KMS-11 (cell line): ENCODE measurements around the gene TMEM107.

Experiments
- H2AFZ ChIP-seq: fragments of 200-600 bp; sonication (generic); 2 replicates; pipeline ENCODE4 v1.6.1; 2016; ENCODE audit warnings: antibody characterized with exemption, mixed run types, low read depth
- H3K27ac ChIP-seq: fragments of 200-600 bp; sonication (generic); 2 replicates; pipeline ENCODE4 v1.6.1; 2016; ENCODE audit warnings: mild to moderate bottlenecking, mixed run types
- H3K27me3 ChIP-seq: fragments of 200-600 bp; sonication (generic); 2 replicates; pipeline ENCODE4 v1.6.1; 2017; ENCODE audit warnings: mild to moderate bottlenecking, low read depth, mixed run types, moderate library complexity; ENCODE audit not compliant: insufficient read depth
- H3K36me3 ChIP-seq: fragments of 200-600 bp; sonication (generic); 2 replicates; pipeline ENCODE4 v1.6.1; 2017; ENCODE audit warnings: mild to moderate bottlenecking, mixed run types; ENCODE audit not compliant: insufficient read depth
- H3K4me1 ChIP-seq: fragments of 200-600 bp; sonication (generic); 2 replicates; pipeline ENCODE4 v1.6.1; 2016; ENCODE audit warnings: mild to moderate bottlenecking, low read depth, mixed run types; ENCODE audit not compliant: poor library complexity, severe bottlenecking
- H3K4me2 ChIP-seq: fragments of 200-600 bp; sonication (generic); 2 replicates; pipeline ENCODE4 v1.7.0; 2016; ENCODE audit warnings: mild to moderate bottlenecking, mixed run types
- H3K4me3 ChIP-seq: fragments of 200-600 bp; sonication (generic); IDR thresholded peaks from 2 replicates; pipeline ENCODE4 v1.6.1; 2017; ENCODE audit warnings: low read depth, low read length, mixed read lengths; ENCODE audit not compliant: insufficient read depth
- H3K79me2 ChIP-seq: fragments of 200-600 bp; sonication (generic); 2 replicates; pipeline ENCODE4 v1.6.1; 2016; ENCODE audit warnings: low read depth, mixed run types; ENCODE audit not compliant: insufficient read depth
- H3K9ac ChIP-seq: fragments of 200-600 bp; sonication (generic); 2 replicates; pipeline ENCODE4 v1.6.1; 2016; ENCODE audit warnings: mild to moderate bottlenecking, mixed run types
- H4K20me1 ChIP-seq: fragments of 200-600 bp; sonication (generic); 2 replicates; pipeline ENCODE4 v1.6.1; 2016; ENCODE audit warnings: mild to moderate bottlenecking, mixed run types; ENCODE audit not compliant: insufficient read depth
- CTCF ChIP-seq: fragments of 200-600 bp; sonication (generic); conservative IDR thresholded peaks from 2 replicates; pipeline ENCODE4 v1.6.1; 2017; ENCODE audit warnings: low read depth, mild to moderate bottlenecking, antibody characterized with exemption, low read length, moderate library complexity, mixed read lengths

TMEM107 gene

DNA sequence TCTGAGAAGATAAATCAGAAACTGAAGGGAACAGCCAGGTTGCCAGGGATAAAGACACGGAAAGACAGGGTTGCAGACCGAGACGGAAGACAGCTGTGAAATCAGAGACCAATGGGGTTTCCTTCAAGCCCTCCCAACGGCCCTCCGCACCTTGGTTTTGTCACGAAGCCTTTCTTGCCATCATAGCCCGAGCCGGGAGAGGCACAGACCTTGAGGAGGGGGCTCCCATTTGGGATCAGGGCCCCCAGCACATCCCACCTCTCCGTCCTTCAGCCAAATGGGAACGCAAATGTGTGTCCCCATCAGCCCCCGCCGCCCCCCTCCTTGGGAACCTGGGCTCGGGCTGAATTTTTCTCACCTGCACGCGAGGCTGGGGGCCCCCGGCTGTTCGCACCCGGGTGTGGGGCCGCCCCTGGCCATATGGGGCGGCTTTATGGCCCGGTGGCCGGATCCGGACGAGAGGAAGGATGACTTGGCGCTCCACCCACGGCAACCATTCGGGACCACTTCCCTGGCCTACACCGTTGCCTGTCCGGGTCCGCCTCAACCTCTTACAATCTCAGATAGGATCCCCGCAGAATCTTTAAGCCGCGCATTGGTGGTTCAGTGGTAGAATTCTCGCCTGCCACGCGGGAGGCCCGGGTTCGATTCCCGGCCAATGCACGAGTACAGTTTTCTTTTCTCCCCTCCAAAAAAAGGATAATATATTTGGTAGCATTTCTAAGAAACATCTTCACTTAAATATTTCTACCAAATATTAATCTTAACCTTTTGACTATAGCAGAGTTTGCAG is 50.8 kb downstream of the TMEM107 start:
- no peaks in the 10 kb centered on the region for H3K79me2 ChIP-seq
- H3K4me1 ChIP-seq: no peaks in the 10 kb centered on the region
- H3K27me3 ChIP-seq: no peaks in the 10 kb centered on the region
- no peaks in the 10 kb centered on the region for H3K36me3 ChIP-seq
- H3K4me2 ChIP-seq: peak overlapping the region; percentile 48; the same call in 1 of the 2 replicates
- TF ChIP-seq CTCF: no peak
- no peak overlapping the region for H3K27ac ChIP-seq
- H4K20me1 ChIP-seq: no peaks in the 10 kb centered on the region
- no peak overlapping the region for H3K4me3 ChIP-seq
- H2AFZ ChIP-seq: peak overlapping the region; percentile 30; the same call in 1 of the 2 replicates
- no peak overlapping the region for H3K9ac ChIP-seq

GRCh38 chr17:8124350-8125153 is 51.6 kb downstream of the TMEM107 start:
- Histone ChIP-seq H2AFZ (peak overlapping the region; percentile 6; the same call in 1 of the 2 replicates), H3K36me3 (no peaks in the 10 kb centered on the region), H3K27me3 (no peaks in the 10 kb centered on the region), H3K27ac (no peak overlapping the region), H3K9ac (no peak overlapping the region), H3K4me2 (peak overlapping the region; percentile 48; the same call in 1 of the 2 replicates), H3K4me1 (no peaks in the 10 kb centered on the region), H3K4me3 (no peak overlapping the region), H4K20me1 (no peaks in the 10 kb centered on the region), H3K79me2 (no peaks in the 10 kb centered on the region)
- no peak for TF ChIP-seq CTCF

DNA sequence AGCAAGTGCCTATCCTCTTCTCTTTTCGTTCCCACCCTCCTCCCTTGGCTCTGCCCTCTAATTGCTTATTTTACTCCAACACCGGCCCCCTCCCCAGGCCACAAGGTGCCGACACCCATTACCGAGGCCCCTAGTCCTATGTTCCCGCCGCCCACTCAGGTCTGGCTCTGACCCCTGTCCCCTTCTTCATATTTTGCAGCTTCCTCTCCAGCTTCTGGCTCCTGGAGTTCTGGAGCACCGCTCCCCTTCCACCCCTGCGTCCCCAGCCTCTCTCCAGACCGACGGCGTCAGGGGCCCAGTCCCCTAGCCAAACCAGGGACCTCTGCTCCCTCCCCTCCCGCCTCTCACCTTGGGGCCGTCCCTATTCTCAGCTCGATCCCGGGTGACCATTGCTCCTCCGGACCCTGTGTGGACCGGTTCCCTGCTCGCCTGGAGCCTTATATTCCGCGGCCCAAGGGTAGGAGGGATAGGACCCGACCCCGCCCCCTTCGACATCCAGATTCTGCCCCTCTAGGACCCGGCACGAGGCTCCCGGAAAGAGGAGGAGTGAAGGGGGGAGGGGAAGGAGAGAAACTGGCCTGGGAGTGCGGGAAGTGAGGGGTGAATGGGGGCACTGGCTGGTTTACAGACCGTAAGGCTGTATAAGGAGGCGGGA is 52.4 kb downstream of the TMEM107 start, which contains the start of gene HES7:
Gene HES7 (minus strand): TSS at position 412 of the 655 bp plus-strand sequence. CDS start 22 bp downstream, at position 390.
- Histone ChIP-seq H3K27me3 (no peaks in the 10 kb centered on the region), H3K9ac (no peak within 1 kb of the TSS)

More for the DNA sequence above, 52.4 kb downstream of the TMEM107 start, which contains the start of gene HES7:
- Histone ChIP-seq H3K79me2 (no peaks in the 10 kb centered on the region), H3K36me3 (no peaks in the 10 kb centered on the region), H4K20me1 (no peaks in the 10 kb centered on the region), H3K4me1 (no peaks in the 10 kb centered on the region), H2AFZ (peak within 1 kb of the TSS; percentile 30; the same call in 1 of the 2 replicates), H3K4me2 (peak within 1 kb of the TSS; percentile 48; the same call in 1 of the 2 replicates), H3K27ac (no peak within 1 kb of the TSS), H3K4me3 (no peak within 1 kb of the TSS)
- no peak for TF ChIP-seq CTCF
